HepG2 (cell line): ENCODE results near the gene MPG.

Experiments
- ARNTL ChIP-seq: sonication (generic); formaldehyde crosslinking; IDR thresholded peaks from 2 replicates; pipeline ENCODE4 v1.4.0; 2020; ENCODE audit warnings: mild to moderate bottlenecking, missing genetic modification reagents
- CREB1 ChIP-seq, 2 experiments: fragments of 450-650 bp in 1 of 2; IDR thresholded peaks; 2 replicates each; pipeline ENCODE4 v1.6.1; 2016 to 2017; ENCODE audit warnings: control low read depth in 1 of 2, mild to moderate bottlenecking in 1 of 2, missing compliant biosample characterization in 1 of 2, missing genetic modification characterization in 1 of 2
- TF ChIP-seq, protein P1 (sequence below): sonication (generic); formaldehyde crosslinking; IDR thresholded peaks from 2 replicates; pipeline ENCODE4 v1.8.1; 2022; ENCODE audit warnings: mild to moderate bottlenecking, missing genetic modification reagents
- TF ChIP-seq, protein P2 (sequence below): sonication (generic); formaldehyde crosslinking; IDR thresholded peaks from 2 replicates; pipeline ENCODE4 v1.4.0; 2020; ENCODE audit warnings: missing genetic modification reagents

DNA sequence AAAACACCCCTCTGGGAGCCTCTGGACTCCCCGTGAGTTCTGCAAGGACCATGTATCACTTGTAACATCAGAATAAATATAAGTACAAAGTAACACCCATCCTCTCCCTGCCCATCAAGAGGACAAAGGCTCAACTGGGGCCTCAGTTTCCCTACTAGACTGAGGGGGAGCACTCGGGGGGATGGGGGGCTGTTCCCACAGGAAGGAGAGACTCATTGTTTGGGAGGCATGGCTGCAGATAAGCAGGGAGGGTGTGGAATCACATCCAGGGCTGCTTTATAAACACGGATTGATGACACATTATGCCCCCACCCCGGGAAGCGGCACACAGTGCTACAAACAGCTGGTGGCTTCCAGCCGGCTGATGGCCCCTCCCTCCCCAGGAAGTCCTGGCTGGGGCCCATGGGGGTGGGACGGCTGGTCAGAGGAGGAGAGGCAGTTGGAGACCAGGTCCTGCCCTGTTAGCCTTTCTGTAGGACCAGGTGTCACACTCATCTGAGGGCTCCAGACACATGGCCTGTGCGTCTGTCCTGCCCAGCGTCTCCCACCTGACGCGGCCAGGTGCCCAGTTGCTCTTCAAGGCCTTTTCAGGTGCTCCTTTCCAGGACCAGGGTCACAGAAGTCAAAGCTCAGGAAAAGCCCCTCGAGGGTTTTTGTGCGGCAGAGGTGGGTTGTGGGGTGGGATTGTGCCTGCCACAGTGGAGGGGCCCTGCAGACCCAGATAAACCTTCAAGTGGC is 1.3 kb upstream of the MPG start:
- TF ChIP-seq CREB1 (IDR thresholded peaks at IDR 0.05): no peak
- no peak for TF ChIP-seq CREB1 (CRISPR knock-in tag; IDR thresholded peaks at IDR 0.05)
- no peak for TF ChIP-seq ARNTL
- TF ChIP-seq, protein P1, sequence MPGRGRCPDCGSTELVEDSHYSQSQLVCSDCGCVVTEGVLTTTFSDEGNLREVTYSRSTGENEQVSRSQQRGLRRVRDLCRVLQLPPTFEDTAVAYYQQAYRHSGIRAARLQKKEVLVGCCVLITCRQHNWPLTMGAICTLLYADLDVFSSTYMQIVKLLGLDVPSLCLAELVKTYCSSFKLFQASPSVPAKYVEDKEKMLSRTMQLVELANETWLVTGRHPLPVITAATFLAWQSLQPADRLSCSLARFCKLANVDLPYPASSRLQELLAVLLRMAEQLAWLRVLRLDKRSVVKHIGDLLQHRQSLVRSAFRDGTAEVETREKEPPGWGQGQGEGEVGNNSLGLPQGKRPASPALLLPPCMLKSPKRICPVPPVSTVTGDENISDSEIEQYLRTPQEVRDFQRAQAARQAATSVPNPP: no peak
- TF ChIP-seq, protein P2, sequence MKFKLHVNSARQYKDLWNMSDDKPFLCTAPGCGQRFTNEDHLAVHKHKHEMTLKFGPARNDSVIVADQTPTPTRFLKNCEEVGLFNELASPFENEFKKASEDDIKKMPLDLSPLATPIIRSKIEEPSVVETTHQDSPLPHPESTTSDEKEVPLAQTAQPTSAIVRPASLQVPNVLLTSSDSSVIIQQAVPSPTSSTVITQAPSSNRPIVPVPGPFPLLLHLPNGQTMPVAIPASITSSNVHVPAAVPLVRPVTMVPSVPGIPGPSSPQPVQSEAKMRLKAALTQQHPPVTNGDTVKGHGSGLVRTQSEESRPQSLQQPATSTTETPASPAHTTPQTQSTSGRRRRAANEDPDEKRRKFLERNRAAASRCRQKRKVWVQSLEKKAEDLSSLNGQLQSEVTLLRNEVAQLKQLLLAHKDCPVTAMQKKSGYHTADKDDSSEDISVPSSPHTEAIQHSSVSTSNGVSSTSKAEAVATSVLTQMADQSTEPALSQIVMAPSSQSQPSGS: no peak
